GM12892 (cell line): Measurements from ENCODE around the gene HDX.

Experiments used
- DNase-seq: peaks from one replicate; pipeline ENCODE4 v3.0.0; 2011; ENCODE audit not compliant: insufficient read length
- FAIRE-seq: peaks from 2 replicates; lab custom pipeline; 2011; peaks lifted over from hg19 to GRCh38; lab: Jason Lieb, UNC
- POLR2A ChIP-seq: IDR thresholded peaks from 2 replicates; pipeline ENCODE4 v1.6.1; 2011; ENCODE audit warnings: low read depth, low read length, control low read depth
- POLR2AphosphoS5 ChIP-seq: IDR thresholded peaks from 2 replicates; pipeline ENCODE4 v1.6.1; 2011; ENCODE audit warnings: low read depth, low read length, control low read depth
- TAF1 ChIP-seq: IDR thresholded peaks from 2 replicates; pipeline ENCODE4 v1.6.1; 2011; ENCODE audit warnings: low read depth, mild to moderate bottlenecking, control low read depth, low read length, borderline replicate concordance

Gene HDX

DNA sequence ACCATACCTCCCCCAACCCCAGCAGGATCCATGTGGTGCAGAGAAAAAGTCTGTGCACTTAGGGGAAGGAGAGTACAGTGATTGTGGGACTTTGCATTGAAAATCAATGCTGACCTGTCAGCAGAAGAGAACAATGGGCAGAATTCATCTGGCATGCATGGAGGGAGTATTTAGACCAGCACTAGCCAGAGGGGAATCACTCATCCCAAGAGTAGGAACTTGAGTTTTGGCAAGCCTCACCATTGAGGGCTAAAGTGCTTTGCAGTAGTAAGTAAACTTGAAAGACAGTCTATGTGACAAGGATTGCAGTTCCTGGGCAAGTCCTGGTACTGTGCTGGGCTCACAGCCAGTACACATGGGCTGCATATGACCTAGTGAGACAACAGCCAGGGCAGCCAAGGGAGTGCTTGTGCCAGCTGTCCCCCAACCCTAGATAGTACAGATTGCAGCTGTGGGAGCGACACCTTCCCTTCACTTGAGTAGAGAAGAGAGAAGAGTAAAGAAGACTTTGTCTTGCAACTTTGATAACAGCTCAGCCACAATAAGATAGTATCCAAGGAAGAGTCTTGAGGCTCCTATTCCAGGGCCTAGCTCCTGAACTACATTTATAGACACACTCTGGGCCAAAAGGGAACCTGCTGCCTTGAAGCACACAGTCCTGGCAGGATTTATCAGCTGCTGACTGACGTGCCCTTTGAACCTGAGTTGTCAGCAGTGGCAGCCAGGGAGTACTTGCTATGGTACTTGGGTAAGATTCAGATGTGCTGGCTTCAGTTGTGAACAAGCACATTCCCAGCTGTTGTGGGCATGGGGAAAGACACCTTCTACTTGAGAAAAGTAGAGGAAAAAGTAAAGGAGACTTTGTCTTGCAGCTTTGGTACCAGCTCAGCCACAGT, 48.7 kb downstream of the HDX start:
- DNase-seq = no peak
- FAIRE-seq = no peak
- TF ChIP-seq POLR2AphosphoS5 = no peak
- TF ChIP-seq POLR2A = no peak
- TF ChIP-seq TAF1 = no peak

DNA sequence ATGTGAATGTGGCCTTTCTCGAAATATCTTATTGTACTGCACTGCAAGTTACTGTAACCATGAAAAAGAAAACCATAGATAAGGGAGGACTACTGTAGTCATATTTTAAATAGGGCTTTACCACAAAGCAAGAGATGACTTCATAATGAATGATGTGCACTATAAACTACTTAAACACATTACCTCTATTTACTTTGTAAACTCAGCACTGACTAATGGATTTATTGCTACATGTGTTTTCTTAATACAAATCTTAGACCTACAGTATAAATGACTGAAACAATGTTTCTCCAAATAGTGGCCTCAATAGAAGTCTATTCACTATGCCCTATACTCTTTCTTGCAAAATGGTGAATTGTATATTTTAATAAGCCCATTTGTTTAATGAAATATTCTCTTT, 61.1 kb downstream of the HDX start:
- no peak for DNase-seq
- FAIRE-seq = no peak
- TF ChIP-seq TAF1 (no peak), POLR2AphosphoS5 (no peak), POLR2A (no peak)

DNA sequence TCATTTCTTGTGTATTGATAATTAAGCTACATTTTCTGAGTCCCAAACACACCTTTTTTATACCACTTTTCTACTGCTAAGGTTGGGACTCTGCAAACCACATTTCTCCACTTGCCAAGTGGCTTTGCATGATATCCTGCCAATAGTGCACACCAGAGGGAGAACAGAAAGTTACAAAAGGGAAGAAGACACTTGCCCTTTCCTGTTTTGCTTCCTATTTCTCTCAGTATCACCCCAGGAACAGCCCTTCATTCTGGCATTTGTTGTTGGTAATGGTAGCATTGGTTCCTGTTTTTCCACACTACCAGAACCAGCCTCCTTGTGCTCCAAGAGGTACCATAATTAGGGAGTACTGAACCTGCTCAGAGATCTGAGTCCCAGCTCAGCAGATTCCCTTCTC, 87.1 kb downstream of the HDX start:
- FAIRE-seq (no peak), DNase-seq (no peak)
- no peak for TF ChIP-seq POLR2AphosphoS5
- TF ChIP-seq POLR2A = no peak
- TF ChIP-seq TAF1 = no peak

DNA sequence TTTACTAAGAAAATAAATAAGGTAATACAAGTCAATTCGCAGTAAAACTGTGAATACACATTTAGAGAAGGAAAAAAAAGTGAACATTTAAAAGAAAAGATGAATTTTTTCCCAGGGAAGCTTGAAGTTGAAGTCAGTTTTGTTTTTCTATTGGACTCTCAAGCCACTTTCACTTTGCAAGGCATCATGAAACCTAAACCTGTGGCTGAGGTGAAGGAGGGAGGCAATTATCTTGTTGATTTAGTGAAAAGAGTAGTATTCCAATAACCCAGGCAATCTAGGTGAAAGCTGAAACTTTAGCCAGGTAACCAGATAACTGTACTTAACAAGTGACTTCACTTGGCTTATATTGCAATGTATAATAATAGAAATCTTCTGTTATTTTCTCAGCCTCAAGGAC, 138.6 kb downstream of the HDX start:
- DNase-seq (no peak), FAIRE-seq (no peak)
- TF ChIP-seq POLR2AphosphoS5 (no peak), POLR2A (no peak), TAF1 (no peak)

DNA sequence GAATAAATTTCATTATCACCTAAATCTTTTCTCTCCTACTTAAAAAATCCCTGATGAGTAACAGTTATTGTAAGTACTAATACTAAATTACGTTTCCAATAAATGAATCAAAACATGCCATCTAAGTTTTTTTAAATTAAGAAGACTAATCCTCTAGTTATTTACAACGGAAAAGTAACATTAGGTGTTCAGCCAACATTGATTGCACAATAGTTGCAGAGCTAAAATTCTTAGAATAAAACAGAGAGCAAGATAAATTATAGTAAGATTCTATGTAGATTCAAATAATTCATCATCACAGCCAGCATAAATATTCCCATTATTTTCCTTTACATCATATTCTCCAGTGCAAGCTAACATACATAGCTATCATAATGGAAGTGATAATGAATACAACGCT, 139.2 kb downstream of the HDX start:
- TF ChIP-seq POLR2AphosphoS5 (no peak), POLR2A (no peak), TAF1 (no peak)
- FAIRE-seq (no peak), DNase-seq (no peak)

DNA sequence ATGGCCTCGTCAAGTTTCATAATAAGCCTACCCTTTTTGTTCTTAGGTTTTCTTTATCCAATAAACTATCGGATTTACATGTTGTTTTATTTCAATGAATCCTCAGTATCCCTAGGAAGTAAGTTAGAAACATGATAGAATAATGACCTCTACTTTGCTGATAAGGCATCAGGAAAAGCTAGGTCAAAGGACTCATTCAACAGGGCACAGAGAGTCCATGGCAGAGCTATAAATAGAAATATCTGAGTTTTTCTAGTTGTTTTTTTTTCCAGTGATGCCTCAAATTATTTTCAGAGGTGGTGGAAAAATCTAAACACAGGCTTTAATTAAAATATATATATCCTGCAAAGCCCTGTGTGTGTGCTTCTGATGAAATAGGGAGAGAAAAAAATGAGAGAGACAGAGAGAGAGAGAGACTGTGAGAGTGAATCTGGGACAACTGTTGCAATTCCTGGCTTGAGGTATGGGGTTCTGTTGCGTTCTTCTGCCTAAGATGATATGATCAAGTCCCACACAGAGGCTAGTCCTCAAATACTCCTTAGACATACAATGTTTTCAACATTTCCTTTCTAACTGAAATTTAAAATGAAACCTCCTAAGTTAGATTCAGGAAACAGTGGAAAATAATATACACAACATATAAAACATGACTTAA, 139.9 kb downstream of the HDX start:
- FAIRE-seq = no peak
- no peak for DNase-seq
- TF ChIP-seq POLR2AphosphoS5 = no peak
- TF ChIP-seq TAF1 = no peak
- TF ChIP-seq POLR2A = no peak

DNA sequence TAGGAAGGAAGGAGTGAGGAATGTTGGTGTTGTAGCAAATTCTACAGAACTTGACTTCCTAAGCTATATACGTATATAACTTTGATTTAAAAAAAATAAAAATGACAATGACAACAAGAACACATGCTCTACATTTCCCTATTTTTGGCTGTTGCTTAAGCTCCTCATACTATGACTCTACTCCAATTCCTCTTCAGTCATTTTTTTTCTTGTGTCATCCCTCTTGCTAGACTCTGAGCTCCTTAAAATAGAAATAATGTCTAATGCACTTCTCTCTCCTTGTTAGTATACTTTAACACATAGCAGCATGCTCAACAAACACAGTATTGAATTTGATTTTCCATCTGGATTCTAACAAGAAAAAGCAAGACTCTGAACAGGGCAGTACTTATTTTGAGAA, 144.0 kb downstream of the HDX start:
- FAIRE-seq = no peak
- DNase-seq = no peak
- TF ChIP-seq POLR2A (no peak), POLR2AphosphoS5 (no peak), TAF1 (no peak)

DNA sequence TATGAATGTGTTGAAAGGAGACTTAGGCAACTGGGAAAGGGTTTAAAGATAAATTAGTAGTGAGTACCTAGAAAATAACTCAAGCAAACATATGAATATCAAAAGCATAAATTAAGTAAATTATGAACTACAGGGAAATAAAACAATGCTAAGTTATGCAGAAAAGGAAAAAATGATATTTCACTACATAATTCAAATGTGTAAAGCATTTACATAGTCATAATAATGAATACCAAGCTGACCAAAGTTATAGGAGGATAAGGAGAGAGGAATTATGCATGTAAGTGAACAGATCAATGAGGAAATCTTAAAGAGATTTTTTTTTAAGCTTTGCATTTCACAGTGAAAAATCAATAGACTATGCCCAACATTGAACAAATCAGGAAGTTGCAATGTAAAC, 145.0 kb downstream of the HDX start:
- FAIRE-seq (no peak), DNase-seq (no peak)
- no peak for TF ChIP-seq POLR2AphosphoS5
- no peak for TF ChIP-seq TAF1
- TF ChIP-seq POLR2A = no peak

DNA sequence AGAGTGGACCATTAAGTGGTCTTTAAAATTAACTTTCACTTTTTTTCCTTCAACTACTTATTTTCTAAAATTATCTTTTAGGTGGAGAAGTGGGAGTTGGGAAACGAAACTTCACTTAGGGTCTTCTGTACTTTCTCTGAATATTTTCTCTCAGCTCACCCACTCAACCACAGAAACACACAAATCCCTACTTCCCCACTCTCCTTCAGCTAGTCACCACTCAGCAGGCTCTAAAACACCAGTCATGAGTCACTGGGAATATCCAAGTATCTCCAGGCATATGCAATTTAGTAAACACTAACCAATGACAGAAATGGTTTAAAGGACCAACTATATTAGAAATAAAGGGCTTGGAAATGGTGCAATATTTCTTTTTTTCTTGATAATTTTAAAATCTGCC, 161.3 kb downstream of the HDX start:
- FAIRE-seq = no peak
- DNase-seq = no peak
- TF ChIP-seq POLR2A (no peak), POLR2AphosphoS5 (no peak), TAF1 (no peak)

DNA sequence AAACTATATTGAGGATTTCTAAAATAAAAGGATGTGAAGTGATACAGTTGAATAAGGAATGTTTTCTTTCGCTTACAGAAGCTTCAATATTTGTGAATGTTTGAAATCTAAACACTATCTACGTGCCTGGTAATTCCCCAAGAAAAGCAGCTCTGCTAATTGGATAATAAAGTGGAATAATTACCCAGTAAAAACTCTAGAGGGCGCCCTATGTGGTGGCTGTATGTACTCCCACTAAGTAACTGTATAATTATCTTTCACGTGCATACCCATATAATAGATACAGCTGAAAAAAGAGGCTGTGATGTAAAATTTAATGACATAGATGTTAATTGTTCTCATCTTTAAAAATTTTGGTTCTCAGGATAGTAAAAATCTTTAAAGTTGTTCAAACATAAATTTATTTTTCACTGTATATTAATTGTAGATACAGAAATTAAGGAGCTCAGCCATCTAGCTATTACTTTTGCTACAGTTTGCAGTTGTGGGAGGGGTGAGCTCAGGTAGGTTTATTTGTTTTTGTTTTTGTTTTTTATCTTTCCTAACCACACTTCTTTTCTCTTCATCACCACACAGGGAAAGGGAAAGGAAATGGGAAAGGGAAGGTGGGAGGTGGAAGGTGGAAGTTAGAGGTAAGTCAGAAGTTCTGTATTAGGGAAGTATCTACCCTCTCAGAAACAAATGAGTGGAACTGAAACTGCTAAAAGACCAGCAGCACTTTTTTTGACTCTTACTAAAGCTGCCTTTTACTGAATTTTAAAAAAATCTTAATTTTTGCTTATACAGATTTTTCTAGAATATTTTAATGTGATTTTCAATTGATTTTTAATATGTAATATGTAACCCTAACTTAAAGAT, 162.5 kb downstream of the HDX start:
- TF ChIP-seq POLR2A = no peak
- no peak for TF ChIP-seq POLR2AphosphoS5
- TF ChIP-seq TAF1 = no peak
- FAIRE-seq (no peak), DNase-seq (no peak)

DNA sequence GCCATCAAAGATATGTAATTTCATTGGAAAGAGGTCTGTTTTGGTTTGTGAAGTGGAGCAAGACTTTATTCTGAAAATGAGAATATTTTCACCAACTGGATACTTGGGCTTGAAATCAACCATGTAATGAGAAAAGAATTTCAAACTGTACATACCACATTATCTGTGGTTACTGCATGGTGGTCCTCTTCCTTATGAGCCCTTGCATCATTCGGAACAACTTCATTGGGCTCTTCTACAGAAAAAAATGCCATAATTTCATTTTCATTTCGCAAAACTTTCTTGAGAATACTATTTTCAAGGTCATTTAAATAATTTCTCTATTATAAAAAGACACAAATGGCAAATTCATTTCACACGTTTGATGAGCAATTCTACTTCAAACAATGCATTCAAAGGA, 165.6 kb downstream of the HDX start:
- DNase-seq = no peak
- no peak for FAIRE-seq
- TF ChIP-seq POLR2AphosphoS5 = no peak
- no peak for TF ChIP-seq TAF1
- no peak for TF ChIP-seq POLR2A

DNA sequence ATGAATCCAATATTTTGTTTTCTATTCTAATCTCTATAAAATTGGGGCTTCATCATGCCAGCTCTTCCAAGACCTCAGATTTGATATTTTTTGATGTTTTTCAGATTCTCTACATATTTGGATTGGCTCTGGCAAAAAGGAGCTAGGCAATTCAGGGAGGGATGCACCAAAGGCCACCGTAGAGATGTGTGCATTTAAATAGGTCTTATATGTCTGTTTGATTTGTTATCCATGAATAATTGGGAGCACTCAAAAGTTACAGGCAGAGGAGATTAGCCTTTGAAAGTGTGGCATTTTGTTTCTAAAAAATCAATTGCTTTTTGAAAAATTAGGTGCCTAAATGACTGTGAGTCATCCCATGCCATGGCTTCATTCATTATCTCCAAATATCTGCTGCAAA, 167.1 kb downstream of the HDX start:
- DNase-seq (no peak), FAIRE-seq (no peak)
- TF ChIP-seq POLR2A (no peak), POLR2AphosphoS5 (no peak), TAF1 (no peak)
